ENCODE results near the gene PPIA. TPM values are rescaled to one million over a fixed set of nuclear protein-coding genes. Genes with fewer than 3 reads are reported as not detected.
A peak's percentile ranks its signal among the peaks of the same experiment; 100 is the strongest.

PPIA gene
- total and polyA plus RNA-seq, 8 donors: 218 to 3,648 (median 1,077) TPM

DNA sequence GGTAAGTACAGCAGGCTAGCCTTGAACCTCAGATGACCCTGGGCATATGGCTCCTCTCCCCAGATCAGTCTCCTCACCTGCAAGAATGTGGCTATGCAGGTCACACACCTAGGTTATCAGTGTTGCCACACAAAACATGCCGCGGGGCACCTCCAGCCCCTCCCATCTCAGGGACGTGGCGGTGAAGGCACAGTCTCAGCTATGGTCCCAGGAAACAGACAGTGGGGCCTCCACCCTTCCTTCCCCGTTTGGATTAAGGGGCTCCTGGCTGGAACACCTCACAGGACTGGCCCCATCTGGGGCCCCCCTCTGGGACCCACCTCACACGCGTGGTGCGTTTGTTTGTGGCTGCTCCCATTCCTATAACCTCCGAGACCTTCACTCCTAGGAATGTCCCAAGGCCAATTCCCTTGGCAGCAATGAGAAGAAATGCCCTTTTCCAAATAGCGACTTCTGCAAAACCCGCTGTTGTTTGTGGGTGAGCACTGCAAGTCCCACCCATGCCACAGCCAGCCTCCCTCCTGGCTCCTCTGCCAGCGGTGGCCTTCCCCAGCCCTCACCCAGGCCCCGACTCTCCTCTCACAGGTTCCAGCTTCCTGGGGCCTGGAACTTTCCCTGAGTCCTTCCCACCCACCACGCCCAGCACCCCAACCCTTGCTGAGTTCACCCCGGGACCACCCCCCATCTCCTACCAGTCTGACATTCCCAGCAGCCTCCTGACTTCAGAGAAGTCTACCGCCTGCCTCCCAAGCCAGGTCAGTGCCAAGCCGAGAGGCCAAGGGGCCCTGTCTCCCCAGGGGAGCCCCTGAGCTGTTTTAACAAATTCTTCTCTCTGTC, 30.7 kb upstream of the PPIA start:
- peak in 1 of 2 donors; percentile 15 for DNase-seq

DNA sequence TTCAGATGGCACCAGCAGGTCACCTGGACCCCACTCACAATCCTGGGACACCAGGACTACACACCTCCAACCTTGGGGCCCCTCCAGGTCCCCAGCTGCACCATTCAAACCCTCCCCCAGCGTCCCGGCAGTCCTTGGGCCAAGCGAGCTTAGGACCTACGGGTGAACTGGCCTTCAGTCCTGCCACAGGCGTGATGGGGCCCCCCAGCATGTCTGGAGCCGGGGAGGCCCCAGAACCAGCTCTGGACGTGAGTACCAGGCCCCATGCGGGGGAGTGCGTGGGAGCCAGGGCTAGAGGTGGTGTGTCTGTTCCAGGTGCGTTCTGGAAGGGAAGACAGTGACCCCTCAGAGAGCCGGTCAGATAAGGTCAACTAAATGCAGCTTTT, 30.1 kb upstream of the PPIA start:
- peaks cover 33 to 62% (median 41%) of the 10 kb centered on the region in 4 donors for H3K4me1 ChIP-seq
- no peaks in the 10 kb centered on the region for H3K9me3 ChIP-seq
- intact Hi-C loops (cut with DNase I; ENCODE audit: low total_unique reads): loop anchor here (10.0 kb wide), 1 partner anchor 162 kb away; the partner anchor contains the start of gene OGDH
- WGBS, 5 donors: 89 to 94% (median 90%) methylated on average over 7 to 11 of the region's 11 CpGs
- H3K27me3 ChIP-seq: no peaks in the 10 kb centered on the region
- no peak overlapping the region for H3K27ac ChIP-seq
- DNase-seq: no peak
- H3K4me3 ChIP-seq: no peak overlapping the region
- TF ChIP-seq POLR2A (IDR thresholded peaks at IDR 0.05) (no peak), EP300 (IDR thresholded peaks at IDR 0.05) (no peak), POLR2AphosphoS5 (IDR thresholded peaks at IDR 0.05) (no peak)
- TF ChIP-seq, protein P1, sequence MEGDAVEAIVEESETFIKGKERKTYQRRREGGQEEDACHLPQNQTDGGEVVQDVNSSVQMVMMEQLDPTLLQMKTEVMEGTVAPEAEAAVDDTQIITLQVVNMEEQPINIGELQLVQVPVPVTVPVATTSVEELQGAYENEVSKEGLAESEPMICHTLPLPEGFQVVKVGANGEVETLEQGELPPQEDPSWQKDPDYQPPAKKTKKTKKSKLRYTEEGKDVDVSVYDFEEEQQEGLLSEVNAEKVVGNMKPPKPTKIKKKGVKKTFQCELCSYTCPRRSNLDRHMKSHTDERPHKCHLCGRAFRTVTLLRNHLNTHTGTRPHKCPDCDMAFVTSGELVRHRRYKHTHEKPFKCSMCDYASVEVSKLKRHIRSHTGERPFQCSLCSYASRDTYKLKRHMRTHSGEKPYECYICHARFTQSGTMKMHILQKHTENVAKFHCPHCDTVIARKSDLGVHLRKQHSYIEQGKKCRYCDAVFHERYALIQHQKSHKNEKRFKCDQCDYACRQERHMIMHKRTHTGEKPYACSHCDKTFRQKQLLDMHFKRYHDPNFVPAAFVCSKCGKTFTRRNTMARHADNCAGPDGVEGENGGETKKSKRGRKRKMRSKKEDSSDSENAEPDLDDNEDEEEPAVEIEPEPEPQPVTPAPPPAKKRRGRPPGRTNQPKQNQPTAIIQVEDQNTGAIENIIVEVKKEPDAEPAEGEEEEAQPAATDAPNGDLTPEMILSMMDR (IDR thresholded peaks at IDR 0.05): no peak
- H3K36me3 ChIP-seq: peaks cover 59 to 67% (median 66%) of the 10 kb centered on the region in 4 donors

More for the DNA sequence above, 30.7 kb upstream of the PPIA start:
- H3K27ac ChIP-seq: no peak overlapping the region
- H3K36me3 ChIP-seq: peaks cover 65 to 73% (median 72%) of the 10 kb centered on the region in 4 donors
- peaks cover 33 to 65% (median 41%) of the 10 kb centered on the region in 4 donors for H3K4me1 ChIP-seq
- intact Hi-C loops (cut with DNase I; ENCODE audit: low total_unique reads): loop anchor here (10.0 kb wide), 1 partner anchor 161 kb away; the partner anchor contains the start of gene OGDH
- WGBS, 5 donors: 71 to 91% (median 76%) methylated on average over 12 to 17 of the region's 17 CpGs
- TF ChIP-seq POLR2A (IDR thresholded peaks at IDR 0.05): no peak
- TF ChIP-seq EP300 (IDR thresholded peaks at IDR 0.05): no peak
- TF ChIP-seq, protein P1 (IDR thresholded peaks at IDR 0.05): no peak
- no peak for TF ChIP-seq POLR2AphosphoS5 (IDR thresholded peaks at IDR 0.05)
- no peaks in the 10 kb centered on the region for H3K9me3 ChIP-seq
- no peaks in the 10 kb centered on the region for H3K27me3 ChIP-seq
- H3K4me3 ChIP-seq: no peak overlapping the region

DNA sequence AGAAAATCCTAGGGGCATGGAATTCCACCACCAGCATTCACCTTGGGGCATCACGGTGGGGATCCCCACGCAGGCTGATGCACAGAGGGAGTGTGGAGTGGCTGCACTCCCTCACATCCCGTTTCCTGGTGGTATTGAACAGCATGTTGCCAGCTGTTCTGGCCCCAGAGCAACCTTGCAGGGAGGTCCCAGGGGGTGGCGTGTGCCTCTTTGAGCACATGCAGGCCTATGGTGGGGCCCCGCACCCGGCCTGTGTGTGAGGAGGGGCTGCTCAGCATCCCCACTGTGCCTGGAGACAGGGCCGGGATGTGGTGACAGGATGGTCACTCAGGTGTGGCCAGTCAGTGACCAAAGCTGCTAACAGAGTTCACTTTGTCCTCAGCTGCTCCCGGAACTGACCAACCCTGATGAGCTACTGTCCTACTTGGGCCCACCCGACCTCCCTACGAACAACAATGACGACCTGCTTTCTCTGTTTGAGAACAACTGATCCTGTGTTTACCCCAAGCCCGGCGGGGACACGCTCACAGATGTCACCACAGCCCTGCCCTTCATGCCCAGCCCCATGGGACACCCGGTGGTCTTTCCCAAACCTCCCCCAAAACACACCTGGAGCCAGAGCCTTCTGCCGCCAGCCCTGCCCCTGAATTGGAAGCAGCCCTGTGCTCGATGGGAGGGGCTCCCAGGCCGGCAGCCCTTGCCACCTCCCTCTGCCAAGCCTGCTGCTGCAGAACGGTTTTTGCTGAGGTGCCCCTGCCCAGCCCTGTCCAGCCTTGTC, 29.2 kb upstream of the PPIA start:
- DNase-seq: peak in 1 of 2 donors; percentile 32
- H3K36me3 ChIP-seq: peaks cover 51 to 58% (median 57%) of the 10 kb centered on the region in 4 donors
- TF ChIP-seq EP300 (IDR thresholded peaks at IDR 0.05) (no peak), POLR2A (IDR thresholded peaks at IDR 0.05) (no peak), POLR2AphosphoS5 (IDR thresholded peaks at IDR 0.05) (no peak)
- TF ChIP-seq, protein P1 (IDR thresholded peaks at IDR 0.05): no peak
- peaks cover 33 to 55% (median 39%) of the 10 kb centered on the region in 4 donors for H3K4me1 ChIP-seq
- H3K4me3 ChIP-seq: no peak overlapping the region
- WGBS, 5 donors: 66 to 79% (median 69%) methylated on average over 11 to 19 of the region's 19 CpGs
- H3K9me3 ChIP-seq: no peaks in the 10 kb centered on the region
- no peaks in the 10 kb centered on the region for H3K27me3 ChIP-seq
- H3K27ac ChIP-seq: peak overlapping the region in 4 of 5 donors; percentile 20 to 74 (median 72)
- intact Hi-C loops (cut with DNase I; ENCODE audit: low total_unique reads): loop anchor here (10.0 kb wide), 1 partner anchor 163 kb away; the partner anchor contains the start of gene OGDH
